ENCODE results near the gene ADAMTS17. TPM values are rescaled to one million over a fixed set of nuclear protein-coding genes. Genes with fewer than 3 reads are reported as not detected.

The ADAMTS17 gene
- total RNA-seq, 4 donors from 2014 or later = 4.5 to 11.4 (median 6.6) TPM

- 79 to 80% methylated on average over 11 of the region's 11 CpGs for WGBS, 2 donors
- H3K4me3 ChIP-seq = no peak overlapping the region
- H3K9me3 ChIP-seq = no peaks in the 10 kb centered on the region
- H3K27ac ChIP-seq = no peak overlapping the region
- H3K27me3 ChIP-seq = no peaks in the 10 kb centered on the region
- TF ChIP-seq POLR2A (IDR thresholded peaks at IDR 0.05) (no peak), CTCF (IDR thresholded peaks at IDR 0.05) (no peak)
- intact Hi-C loops (cut with DNase I) = no loop called here
- H3K36me3 ChIP-seq = no peaks in the 10 kb centered on the region
- no peak for DNase-seq
- peaks cover 0 to 57% (median 7%) of the 10 kb centered on the region in 3 donors for H3K4me1 ChIP-seq
These were observed 95.9 kb downstream of the ADAMTS17 start for GRCh38 chr15:100245855-100246254.

- Histone ChIP-seq H3K9me3 (no peaks in the 10 kb centered on the region), H3K4me1 (peaks cover 0 to 57% (median 7%) of the 10 kb centered on the region in 3 donors), H3K27me3 (no peaks in the 10 kb centered on the region), H3K36me3 (no peaks in the 10 kb centered on the region), H3K4me3 (no peak overlapping the region), H3K27ac (no peak overlapping the region)
- WGBS, 2 donors = 36 to 51% methylated on average over 2 of the region's 2 CpGs
- DNase-seq = no peak
- intact Hi-C loops (cut with DNase I) = no loop called here
- no peak for TF ChIP-seq POLR2A (IDR thresholded peaks at IDR 0.05)
These were observed 96.3 kb downstream of the ADAMTS17 start for GRCh38 chr15:100245487-100245820.

- 75 to 84% methylated on average over 5 to 6 of the region's 10 CpGs for WGBS, 2 donors
- TF ChIP-seq POLR2A (IDR thresholded peaks at IDR 0.05) (no peak), CTCF (IDR thresholded peaks at IDR 0.05) (no peak)
- intact Hi-C loops (cut with DNase I) = no loop called here
- no peak overlapping the region for H3K27ac ChIP-seq
- H3K4me1 ChIP-seq = peaks cover 0 to 55% (median 7%) of the 10 kb centered on the region in 3 donors
- no peaks in the 10 kb centered on the region for H3K9me3 ChIP-seq
- DNase-seq = no peak
- H3K4me3 ChIP-seq = no peak overlapping the region
- no peaks in the 10 kb centered on the region for H3K36me3 ChIP-seq
- no peaks in the 10 kb centered on the region for H3K27me3 ChIP-seq
These were observed 96.8 kb downstream of the ADAMTS17 start for GRCh38 chr15:100244796-100245486.

GRCh38 chr15:100242989-100243388 is 98.8 kb downstream of the ADAMTS17 start:
- DNase-seq = no peak
- no peak for TF ChIP-seq POLR2A (IDR thresholded peaks at IDR 0.05)
- TF ChIP-seq CTCF (IDR thresholded peaks at IDR 0.05) = no peak
- 79 to 93% methylated on average over 2 of the region's 2 CpGs for WGBS, 2 donors

GRCh38 chr15:100241572-100242482 is 99.9 kb downstream of the ADAMTS17 start:
- H3K27me3 ChIP-seq = no peaks in the 10 kb centered on the region
- peaks cover 0 to 37% (median 7%) of the 10 kb centered on the region in 3 donors for H3K4me1 ChIP-seq
- WGBS, 2 donors = 63 to 70% methylated on average over 13 to 20 of the region's 20 CpGs
- TF ChIP-seq CTCF (IDR thresholded peaks at IDR 0.05) (peak in 2 of 6 experiments; percentile 8 to 26), POLR2A (IDR thresholded peaks at IDR 0.05) (no peak)
- H3K36me3 ChIP-seq = no peaks in the 10 kb centered on the region
- peak overlapping the region in 1 of 4 donors; percentile 31 for H3K27ac ChIP-seq
- intact Hi-C loops (cut with DNase I) = no loop called here
- no peak for DNase-seq
- H3K9me3 ChIP-seq = no peaks in the 10 kb centered on the region
- H3K4me3 ChIP-seq = no peak overlapping the region

More at GRCh38 chr15:100242989-100243388, 98.8 kb downstream of the ADAMTS17 start:
- no peaks in the 10 kb centered on the region for H3K9me3 ChIP-seq
- no peaks in the 10 kb centered on the region for H3K36me3 ChIP-seq
- intact Hi-C loops (cut with DNase I) = no loop called here
- no peak overlapping the region for H3K4me3 ChIP-seq
- H3K4me1 ChIP-seq = peaks cover 0 to 47% (median 7%) of the 10 kb centered on the region in 3 donors
- H3K27ac ChIP-seq = no peak overlapping the region
- H3K27me3 ChIP-seq = no peaks in the 10 kb centered on the region
